ENCODE data around the gene PAPSS2. TPM values are rescaled to one million over a fixed set of nuclear protein-coding genes. Genes with fewer than 3 reads are reported as not detected.

Gene PAPSS2
- total and polyA plus RNA-seq, 2 donors (not counting 3 experiments of a cell fraction or from before 2014, with no cell fraction given), result 27.9 to 82.6 TPM

GRCh38 chr10:87751274-87751673 lies 91.6 kb downstream of the PAPSS2 start:
- intact Hi-C loops (cut with micrococcal nuclease), result no loop called here
- BruUV-seq (replicated peaks), result no TSS peak
- no peak overlapping the region for H3K9ac ChIP-seq (replicated peaks; ENCODE audit: extremely low read depth, insufficient read depth, low read length)
- FAIRE-seq, result no peak
- dilution Hi-C loops (cut with MboI; ENCODE audit: extremely low pct_ligation_motif_present, low sequenced_read_pairs), result no loop called here
- ChIA-PET POLR2A (no interaction called here), CTCF (interaction anchor here (0.9 to 1.1 kb wide), 2 partner anchors 12 to 18 kb away, joined by 3 read pairs; no protein-coding TSS in a partner anchor)
- H3K4me3 ChIP-seq (replicated peaks in 1 of 3; ENCODE audit: insufficient read depth in 1 of 3, low read depth in 1 of 3, low read length in 3 of 3), result no peak overlapping the region
- no peak for DNase-seq (ENCODE audit: low read depth, low spot score)
- no peaks in the 10 kb centered on the region for H3K79me2 ChIP-seq (ENCODE audit: control insufficient read depth, insufficient read depth, low read length)
- TF ChIP-seq GATA2 (IDR thresholded peaks at IDR 0.05; ENCODE audit: insufficient read depth, insufficient read length, low read depth, low read length), result no peak
- TF ChIP-seq EZH2 (IDR thresholded peaks at IDR 0.05; ENCODE audit: borderline replicate concordance, low read depth, low read length, severe bottlenecking), result no peak
- TF ChIP-seq JUN (IDR thresholded peaks at IDR 0.05; ENCODE audit: borderline replicate concordance, insufficient read depth, insufficient read length, low read depth), result no peak
- TF ChIP-seq FOS (IDR thresholded peaks at IDR 0.05; ENCODE audit: borderline replicate concordance, insufficient read depth, low read length), result no peak
- TF ChIP-seq CTCF (IDR thresholded peaks at IDR 0.05; ENCODE audit: extremely low read depth in 1 of 2, insufficient read depth in 1 of 2, low read depth in 1 of 2, low read length in 2 of 2), result no peak
- TF ChIP-seq MYC (IDR thresholded peaks at IDR 0.05; ENCODE audit: low read depth, low read length), result no peak
- TF ChIP-seq POLR2A (IDR thresholded peaks at IDR 0.05; ENCODE audit: low read depth, low read length), result no peak
- no peak for TF ChIP-seq POLR2AphosphoS5 (IDR thresholded peaks at IDR 0.05; ENCODE audit: insufficient read depth, low read depth, low read length)
- H3K4me1 ChIP-seq (ENCODE audit: control insufficient read depth, extremely low read depth, insufficient read depth, low read length), result peaks cover 7% of the 10 kb centered on the region
- H3K36me3 ChIP-seq (ENCODE audit: control insufficient read depth in 2 of 2, extremely low read depth in 1 of 2, insufficient read depth in 2 of 2, low read length in 2 of 2), result peaks cover 0 to 2% of the 10 kb centered on the region in 2 experiments
- no peak overlapping the region for H3K27ac ChIP-seq (ENCODE audit: insufficient read depth, low read depth, low read length)
- no peaks in the 10 kb centered on the region for H4K20me1 ChIP-seq (replicated peaks; ENCODE audit: control insufficient read depth, extremely low read depth, insufficient read depth, low read length)
- no peaks in the 10 kb centered on the region for H3K9me3 ChIP-seq (replicated peaks; ENCODE audit: control insufficient read depth, insufficient read depth, low read length)
- no peaks in the 10 kb centered on the region for H3K9me1 ChIP-seq (replicated peaks; ENCODE audit: control insufficient read depth, extremely low read depth, insufficient read depth, low read length)
- H3K4me2 ChIP-seq (ENCODE audit: insufficient read depth, low read length), result no peak overlapping the region
- no peak overlapping the region for H2AFZ ChIP-seq (ENCODE audit: low read depth, low read length)
- H3K27me3 ChIP-seq (ENCODE audit: control insufficient read depth in 2 of 2, insufficient read depth in 2 of 2, low read length in 2 of 2), result no peaks in the 10 kb centered on the region

Measured in endothelial cell of umbilical vein (primary cell).